ENCODE measurements around the gene TESK2. TPM values are rescaled to one million over a fixed set of nuclear protein-coding genes. Genes with fewer than 3 reads are reported as not detected.
"Not testable (repeated sequence)": the region's sequence is repeated elsewhere in the genome, so short reads cannot be mapped to it uniquely, and the experiment has no call there.

The TESK2 gene
- polyA plus RNA-seq, 4 donors: 6.2 to 7.5 (median 6.9) TPM

DNA sequence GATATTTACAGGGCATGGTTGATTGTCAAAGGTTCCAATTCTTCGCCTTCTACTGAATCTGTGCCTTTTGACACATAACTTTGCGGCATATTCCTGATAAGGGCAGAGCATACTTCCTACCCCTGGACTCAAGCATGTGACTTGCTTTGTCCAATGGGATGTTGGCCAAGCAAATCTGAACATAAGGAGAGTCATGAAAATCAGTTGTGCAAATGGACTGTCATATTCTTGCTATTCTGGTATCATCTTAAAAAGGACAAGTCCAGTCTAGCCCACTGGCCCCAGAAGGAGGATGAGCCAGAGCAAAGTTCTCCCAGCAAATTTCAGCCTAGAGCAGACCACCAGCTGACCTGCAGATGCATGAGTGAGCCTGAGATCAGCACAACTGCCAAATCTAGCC lies 109.7 kb downstream of the TESK2 start:
- DNase-seq (ENCODE audit: low read depth in 4 of 4, low spot score in 3 of 4): no peak

DNA sequence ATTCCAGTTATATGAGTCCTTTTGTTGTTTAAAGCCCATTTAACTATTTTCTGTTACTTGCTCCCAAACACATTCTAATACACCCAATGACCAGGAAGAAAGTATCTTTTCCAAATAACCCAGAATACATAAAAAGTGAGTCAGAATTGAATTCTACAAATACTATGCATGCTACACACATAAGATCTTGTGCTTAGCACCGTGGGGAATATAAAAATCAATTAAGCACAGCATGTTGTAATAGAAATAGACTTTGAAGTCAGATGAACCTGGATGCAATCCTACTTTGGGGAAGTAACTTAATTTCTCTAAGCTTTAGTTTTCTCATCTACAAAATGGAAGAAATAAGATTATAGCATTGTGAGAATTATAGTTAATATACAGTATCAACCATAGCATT lies 110.2 kb downstream of the TESK2 start:
- no peak for DNase-seq (ENCODE audit: low read depth in 4 of 4, low spot score in 3 of 4)

DNA sequence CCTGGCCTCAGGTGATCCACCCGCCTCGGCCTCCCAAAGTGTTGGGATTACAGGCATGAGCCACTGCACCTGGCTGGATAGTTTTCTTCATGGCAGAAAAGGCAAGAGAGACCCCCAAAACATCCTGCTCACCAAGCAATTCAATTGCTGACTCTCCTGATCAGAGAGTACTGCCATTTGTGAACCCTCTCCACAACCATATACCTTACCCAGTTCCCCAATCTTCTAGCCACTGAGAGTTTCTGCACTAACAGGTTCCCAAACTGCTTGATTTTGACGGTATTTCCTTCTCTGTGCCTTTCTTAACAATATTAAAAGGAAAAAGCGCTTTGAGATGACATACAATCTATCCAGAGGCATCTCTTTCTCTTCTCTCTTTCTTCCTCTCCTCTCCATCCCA lies 110.8 kb downstream of the TESK2 start:
- no peak for DNase-seq (ENCODE audit: low read depth in 4 of 4, low spot score in 3 of 4)

DNA sequence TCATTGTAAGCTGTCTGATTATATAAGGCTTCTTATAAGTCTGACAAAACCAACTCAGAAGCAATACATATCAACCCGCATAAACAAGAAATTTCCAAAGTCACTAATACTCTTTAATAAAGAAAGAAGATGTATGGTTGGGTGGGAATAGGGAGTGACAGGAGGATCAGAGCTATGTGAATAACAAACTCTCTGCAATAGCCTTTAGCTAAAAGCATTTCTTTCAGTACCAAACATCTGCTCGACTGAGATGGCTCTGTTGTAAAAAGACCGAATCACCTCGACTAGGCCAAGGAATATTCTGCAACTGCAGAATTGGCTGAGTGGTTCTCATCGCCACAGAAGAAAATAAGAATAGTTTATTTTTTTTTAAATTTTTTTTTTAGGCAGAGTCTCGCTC lies 111.4 kb downstream of the TESK2 start:
- no peak for DNase-seq (ENCODE audit: low read depth in 4 of 4, low spot score in 3 of 4)

DNA sequence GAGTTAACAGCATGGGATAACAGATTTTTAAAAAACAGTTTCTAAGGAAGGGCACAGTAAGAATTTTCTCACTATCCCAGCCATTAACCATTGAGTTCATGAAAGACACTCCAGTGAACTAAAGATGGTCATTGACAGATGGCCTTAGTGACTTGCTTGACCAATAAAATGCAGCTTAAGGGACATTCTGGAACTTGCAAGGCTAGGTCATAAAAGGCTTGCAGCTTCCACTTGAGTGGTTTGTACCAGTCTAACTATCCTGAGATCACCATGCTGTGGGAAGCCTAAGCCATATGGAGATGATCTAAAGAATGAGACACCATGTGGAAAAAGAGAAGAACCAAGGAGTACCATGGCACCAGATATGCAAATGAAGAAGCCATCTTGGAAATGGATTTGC lies 112.8 kb downstream of the TESK2 start:
- DNase-seq (ENCODE audit: low read depth in 4 of 4, low spot score in 3 of 4): no peak

DNA sequence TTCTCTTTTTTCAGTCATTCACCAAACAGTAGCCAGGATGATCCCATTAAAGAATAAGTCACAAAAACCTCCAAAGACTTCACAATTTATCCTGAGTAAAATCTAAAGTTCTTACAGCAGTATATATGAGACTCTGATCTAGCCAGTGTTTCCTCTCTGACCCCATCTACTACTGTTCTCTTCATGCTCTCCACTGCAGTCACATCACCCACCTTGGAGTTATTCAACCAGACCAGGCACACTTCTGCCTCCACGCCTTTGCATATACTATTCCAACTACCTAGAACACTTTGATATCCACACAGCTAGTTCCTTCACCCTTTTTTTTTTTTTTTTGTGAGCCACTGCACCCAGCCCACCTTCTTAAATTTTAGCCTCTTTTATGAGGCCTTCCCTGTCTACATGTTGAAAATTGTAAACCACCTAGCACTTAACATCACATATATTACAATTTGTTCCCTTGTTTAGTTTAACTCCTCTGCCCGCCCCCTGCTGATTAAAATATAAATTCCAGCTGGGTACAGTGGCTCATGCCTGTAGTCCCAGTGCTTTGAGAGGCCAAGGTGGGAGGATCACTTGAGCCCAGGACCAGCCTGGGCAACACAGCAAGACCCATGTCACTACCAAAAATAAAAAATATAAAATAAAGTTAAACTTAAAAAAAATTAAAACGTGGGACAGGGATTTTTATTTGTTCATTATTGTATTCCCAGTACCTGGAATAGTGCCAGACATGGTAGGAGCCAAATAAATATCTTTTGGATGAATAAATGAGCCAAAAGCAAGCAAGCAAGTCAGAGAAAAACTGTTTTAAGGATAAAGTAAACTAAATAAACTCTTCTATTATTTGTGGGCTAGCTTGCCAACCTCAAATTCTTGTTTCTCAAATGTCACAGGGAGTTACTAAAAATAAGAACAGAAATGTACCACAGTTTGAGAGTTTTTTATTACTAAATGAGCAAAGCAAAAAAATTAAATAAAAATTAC lies 115.6 kb downstream of the TESK2 start:
- DNase-seq (ENCODE audit: low read depth in 4 of 4, low spot score in 3 of 4): no peak

DNA sequence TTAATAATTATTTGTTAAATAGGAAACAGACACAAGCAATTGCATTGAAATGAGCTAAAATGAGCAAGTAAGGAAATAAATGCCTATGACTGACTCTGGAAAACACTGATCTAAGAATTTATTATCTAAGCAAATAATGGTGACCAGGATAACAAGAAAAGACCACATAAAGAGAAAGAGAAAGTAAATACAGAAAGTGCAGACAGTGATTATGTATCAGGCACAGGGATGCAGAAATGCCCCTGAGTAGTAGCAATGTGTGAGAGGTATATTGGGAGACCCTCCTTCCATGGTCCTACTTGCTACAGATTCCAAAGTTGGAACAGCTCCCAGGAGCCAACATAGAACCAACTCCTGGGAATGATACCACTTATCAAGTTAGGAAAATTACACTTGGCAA lies 117.4 kb downstream of the TESK2 start:
- DNase-seq (ENCODE audit: low read depth in 4 of 4, low spot score in 3 of 4): no peak

DNA sequence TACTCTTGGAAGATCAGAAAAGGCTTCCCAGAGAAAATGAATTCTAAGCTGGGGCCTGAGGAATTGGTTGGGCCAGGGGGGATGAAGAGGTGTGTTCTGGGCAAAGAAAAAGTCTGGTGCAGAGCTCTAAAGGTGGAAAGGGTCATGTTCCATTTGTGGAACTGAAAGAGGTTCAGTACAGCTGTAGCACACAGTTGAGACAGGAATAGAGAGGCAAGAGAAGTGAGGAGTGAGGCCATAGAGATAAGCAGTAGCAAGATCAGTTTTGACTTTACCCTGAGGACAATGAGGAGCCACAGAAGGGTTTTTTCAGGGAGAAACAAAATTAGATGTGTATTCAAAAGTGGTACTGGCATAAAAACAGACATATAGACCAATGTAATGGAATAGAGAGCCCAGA lies 120.4 kb downstream of the TESK2 start:
- DNase-seq (ENCODE audit: low read depth in 4 of 4, low spot score in 3 of 4): no peak

DNA sequence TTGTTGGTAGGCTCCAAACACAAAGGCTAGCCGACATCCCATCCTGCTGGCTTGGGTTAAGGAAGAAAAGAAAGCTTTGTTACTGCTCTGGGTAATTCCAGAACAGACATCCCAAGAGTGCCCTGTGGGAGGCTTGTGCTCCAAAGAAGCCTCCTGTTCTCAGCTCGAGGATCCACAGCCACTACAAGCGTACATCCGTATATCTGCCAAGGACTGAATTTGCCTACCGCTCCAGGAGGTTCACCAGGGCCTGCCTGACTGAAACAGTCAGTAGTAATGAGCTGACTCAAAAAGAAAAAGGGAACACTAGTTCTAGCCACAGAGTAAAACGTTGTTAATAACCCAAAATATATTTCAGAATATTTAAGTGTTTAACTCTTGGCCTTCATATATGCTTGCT lies 125.9 kb downstream of the TESK2 start:
- no peak for DNase-seq (ENCODE audit: low read depth in 4 of 4, low spot score in 3 of 4)

DNA sequence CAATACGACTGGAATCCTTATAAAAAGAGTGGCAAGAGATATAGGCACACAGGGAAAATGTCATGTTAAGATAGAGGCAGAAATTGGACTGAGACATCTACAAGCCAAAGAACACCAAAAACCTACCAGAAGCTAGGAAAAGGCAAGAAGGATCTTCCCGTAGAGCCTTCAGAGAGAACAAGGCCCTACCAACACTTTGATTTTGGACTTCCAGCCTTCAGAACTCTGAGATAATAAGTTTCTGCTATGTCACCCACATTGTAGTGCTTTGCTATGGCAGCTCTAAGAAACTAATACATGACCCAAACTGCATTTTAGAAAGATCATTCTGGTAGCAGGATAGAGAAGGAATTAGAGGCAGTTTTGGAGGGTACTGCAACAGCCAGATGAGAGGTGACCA lies 126.7 kb downstream of the TESK2 start:
- DNase-seq (ENCODE audit: low read depth in 4 of 4, low spot score in 3 of 4): no peak

DNA sequence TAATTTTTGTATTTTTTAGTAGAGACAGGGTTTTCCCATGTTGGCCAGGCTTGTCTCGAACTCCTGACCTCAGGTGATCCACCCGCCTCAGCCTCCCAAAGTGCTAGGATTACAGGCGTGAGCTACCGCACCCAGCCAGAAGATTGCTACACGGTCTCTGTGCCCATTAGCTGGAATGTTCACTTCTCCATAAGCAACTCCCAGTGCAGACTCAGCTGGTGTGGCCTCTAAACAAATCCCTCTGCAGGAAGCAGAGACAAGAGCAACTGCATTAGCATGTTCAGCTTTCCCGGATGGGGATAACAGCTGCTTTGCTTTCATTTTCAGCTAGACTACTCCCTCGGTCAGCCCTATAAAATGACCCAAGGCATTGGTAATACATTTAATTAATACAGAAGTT lies 130.0 kb downstream of the TESK2 start:
- DNase-seq (ENCODE audit: low read depth in 4 of 4, low spot score in 3 of 4): not testable (repeated sequence)

DNA sequence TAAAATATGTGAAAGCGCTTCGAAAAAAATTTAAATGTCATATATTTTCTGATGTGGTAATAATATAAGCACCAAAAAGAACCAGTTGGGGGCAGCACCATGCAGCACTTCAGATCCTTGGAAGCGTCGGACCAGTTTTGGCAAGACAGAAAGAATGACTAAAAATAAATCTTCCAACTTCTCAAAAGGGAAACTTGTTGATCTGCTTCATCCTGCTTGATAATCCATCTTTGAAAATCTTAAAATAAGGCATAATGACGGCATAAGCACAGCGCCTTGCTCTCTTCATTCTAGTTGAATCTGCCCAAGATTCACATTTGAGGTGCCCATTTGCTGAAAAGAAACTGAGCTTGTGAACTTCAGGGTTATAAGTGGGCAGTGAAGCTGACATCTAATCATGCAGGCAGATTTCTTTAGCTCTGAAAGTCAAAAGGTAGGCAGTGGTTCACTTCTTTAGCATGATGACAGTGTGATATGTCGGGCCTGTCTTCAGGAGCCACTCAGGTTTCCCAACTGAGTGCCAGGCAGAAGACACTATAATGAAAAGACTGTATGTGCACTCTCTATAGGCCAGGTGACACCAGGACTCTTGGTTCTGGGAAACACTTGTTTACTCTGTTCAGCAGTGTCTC lies 131.0 kb downstream of the TESK2 start:
- peak in 3 of 4 donors; percentile 28 to 45 (median 39) for DNase-seq (ENCODE audit: low read depth in 4 of 4, low spot score in 3 of 4)

DNA sequence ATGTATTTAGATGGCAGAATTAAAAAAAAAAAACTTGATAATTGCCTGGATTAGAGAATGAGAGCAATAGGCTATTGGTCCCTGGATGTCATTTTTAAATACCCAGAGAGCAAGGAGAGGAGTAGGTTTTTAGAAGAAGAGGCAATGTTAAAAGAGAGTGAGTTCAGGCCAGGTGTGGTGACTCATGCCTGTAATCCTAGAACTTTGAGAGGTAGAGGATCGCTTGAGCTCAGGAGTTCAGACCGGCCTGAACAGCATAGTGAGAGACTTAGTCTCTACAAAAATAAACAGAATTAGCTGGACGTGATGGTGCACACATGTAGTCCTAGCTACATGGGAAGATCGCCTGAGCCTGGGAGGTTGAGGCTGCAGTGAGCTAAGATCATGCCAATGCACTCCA lies 134.8 kb downstream of the TESK2 start:
- no peak for DNase-seq (ENCODE audit: low read depth in 4 of 4, low spot score in 3 of 4)

DNA sequence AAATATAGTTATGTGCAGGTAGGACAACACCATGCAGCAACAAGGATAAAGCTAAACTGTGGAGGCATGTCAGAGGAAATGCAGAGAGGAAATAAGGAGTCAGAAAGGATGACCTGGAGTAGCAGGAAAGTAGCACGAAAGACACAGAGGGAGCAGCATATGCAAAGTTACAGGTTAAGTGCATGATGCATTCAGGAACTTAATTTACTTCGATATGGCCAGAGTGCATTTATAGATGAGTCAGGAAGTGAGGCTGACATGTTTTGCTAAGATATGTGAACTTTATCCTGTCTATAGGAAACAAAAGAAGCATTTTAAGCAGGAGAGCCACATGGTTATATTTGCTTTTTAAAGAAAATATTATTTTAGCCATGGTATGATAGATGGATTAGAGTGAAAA lies 135.3 kb downstream of the TESK2 start:
- no peak for DNase-seq (ENCODE audit: low read depth in 4 of 4, low spot score in 3 of 4)

DNA sequence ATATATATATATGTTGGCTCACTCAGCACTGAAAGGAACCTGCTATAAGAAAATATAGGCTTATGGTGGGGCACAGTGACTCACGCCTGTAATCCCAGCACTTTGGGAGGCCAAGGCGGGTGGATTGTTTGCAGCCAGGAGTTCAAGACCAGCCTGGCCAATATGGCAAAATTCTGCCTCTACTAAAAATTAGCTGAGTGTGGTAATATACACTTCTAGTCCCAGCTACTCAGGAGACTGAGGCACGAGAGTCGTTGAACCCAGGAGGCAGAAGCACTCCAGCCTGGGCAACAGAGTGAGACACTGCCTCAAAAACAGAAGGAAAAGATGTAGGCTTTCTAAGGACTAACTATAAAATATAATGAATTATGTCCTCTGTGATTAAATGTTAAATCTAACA lies 136.1 kb downstream of the TESK2 start:
- no peak for DNase-seq (ENCODE audit: low read depth in 4 of 4, low spot score in 3 of 4)

DNA sequence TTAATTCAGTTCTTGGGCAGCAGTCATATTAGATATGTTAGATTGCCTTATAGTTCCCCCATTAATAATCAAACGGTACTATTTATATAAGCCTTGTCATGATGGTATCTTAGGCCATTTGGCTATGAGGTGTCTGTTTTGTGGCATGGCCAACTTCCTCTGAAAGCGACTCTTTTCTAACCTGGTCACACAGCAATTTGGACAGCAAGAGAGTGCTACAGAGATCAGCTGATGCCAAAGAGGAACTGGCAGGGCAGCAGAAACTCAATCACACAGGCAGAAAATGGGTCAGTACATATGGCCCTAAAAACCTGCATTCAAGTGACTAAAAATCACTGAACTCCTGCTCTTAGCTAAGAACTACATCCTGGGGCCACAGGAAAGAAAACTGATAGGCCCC lies 137.3 kb downstream of the TESK2 start:
- DNase-seq (ENCODE audit: low read depth in 4 of 4, low spot score in 3 of 4): no peak

DNA sequence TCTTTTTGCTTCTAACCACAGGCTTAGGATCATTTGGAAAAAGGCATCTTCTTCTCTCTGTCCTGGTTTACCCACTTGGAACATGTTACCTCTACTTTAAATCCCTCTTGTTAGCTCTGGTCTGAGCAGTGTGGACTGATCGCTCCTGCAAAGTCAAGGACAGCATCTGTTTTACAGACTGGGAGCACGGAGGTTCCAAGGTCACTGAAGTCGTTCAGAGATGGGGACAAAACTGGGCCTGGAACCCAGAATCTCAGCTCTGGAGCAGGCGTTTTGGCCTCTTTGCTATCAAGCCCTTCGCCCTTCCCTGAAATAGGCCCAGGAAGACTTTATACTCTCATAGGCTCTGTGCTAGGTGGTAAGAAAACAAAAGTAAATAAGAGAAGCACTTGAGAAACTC lies 139.5 kb downstream of the TESK2 start:
- no peak for DNase-seq (ENCODE audit: low read depth in 4 of 4, low spot score in 3 of 4)

DNA sequence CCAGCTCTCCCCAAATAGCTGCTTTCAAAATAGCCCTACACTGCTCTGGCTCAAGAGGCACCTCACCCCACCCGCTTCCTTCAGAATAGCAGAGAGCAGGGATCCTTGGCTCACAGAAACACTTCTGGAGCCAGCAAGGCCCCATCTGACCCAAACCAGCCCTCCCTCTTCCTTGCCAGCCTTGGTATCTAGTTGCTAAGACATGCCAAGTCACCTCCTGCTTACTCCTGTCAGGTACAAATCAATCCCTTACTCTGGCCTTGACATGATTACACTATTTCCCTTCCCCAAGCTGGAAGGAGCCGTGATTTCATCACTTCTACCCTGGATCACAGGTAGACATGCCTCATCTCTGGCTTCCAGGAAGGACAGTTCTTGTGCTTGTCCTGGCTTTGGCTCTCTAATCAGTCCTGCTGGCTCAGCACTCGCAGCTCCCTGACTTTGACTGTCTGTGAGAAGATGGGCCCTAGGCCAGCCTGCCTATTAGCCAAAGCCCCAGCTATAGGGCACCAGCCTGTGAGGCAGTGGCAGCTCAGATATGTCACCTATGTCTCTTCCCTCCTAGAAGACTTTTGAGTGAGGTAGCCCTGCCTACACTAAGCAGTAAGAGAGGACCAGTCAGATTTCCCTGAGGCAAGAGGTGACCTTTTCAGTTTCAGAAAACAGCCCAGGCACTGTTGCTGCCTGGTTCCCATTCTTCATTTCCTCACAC lies 141.8 kb downstream of the TESK2 start:
- no peak for DNase-seq (ENCODE audit: low read depth in 4 of 4, low spot score in 3 of 4)

DNA sequence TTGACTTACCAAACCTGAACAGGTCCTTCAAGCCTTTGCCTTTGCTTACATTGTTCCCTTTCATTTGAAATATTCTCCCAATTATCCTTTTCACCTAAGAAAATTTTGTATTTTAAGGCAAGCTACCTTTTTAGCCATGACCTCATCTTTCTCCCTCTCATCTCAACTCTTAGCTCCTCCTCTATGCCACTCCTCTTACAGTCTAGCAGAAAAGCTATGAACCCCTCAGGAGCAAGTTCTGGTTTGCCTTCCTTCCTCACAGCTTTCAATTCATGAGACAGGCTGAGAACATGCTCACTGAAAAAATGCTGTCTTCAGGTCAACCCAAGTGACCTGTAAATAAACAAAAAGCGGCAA lies 142.4 kb downstream of the TESK2 start:
- DNase-seq (ENCODE audit: low read depth in 4 of 4, low spot score in 3 of 4): no peak

DNA sequence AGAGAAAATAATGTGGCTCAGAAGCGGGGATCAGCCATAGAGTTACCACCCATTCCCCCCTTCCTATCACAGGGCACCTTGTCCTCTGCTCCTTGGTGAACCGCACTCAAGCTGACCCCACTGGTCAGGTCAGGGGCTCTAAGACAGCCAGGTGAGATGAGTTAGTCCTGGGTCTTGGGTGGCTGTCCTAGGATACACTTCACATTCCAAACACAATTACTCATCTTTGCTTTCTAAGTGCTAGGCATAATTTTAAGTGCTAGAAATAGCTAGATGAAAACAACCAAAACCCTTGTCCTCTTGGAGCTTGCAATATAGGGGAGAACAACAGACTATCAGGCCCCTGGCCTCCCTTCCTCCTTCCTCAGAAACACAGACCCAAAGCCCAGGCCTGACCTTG lies 142.9 kb downstream of the TESK2 start:
- DNase-seq (ENCODE audit: low read depth in 4 of 4, low spot score in 3 of 4): no peak

DNA sequence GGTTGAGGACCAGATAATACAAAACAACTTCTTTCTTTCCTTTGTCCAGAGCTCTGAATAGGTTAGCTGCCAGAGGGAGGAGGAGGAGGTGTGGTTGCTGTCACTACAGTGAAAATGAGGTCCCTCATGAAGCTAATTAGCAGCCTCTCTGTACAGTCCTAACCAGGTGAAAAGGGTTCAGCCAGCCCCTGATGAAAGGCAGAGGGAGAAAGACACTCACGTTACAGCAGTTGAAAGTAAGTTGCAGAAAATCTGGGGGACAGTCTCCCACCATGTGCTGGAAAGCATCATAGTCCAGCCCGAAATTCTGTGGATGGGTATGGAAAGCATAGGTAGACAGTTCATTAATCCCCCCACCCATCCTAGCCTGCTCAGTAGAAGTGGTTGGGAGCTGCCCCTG lies 144.5 kb downstream of the TESK2 start:
- no peak for DNase-seq (ENCODE audit: low read depth in 4 of 4, low spot score in 3 of 4)

DNA sequence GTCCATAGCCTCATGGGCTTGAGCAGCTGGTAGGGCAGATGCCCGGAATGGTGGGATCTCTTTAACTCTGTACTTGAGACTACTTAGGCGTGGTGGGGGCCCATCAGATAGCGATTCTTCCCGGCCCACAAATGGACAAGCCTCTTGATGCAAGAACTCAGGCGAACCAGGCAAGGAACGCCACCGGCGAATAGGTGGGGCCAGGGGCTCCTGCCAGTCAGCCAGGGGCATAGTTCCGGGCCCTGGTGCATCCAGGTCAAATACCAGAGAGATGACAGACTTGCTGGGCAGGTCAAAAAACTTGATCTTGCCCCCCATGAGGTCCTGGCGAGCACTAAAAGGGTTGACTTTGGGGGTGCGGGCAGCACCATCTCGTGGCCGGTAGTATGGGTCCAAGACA lies 145.9 kb downstream of the TESK2 start:
- DNase-seq (ENCODE audit: low read depth in 4 of 4, low spot score in 3 of 4): no peak
